Memory B cell (primary cell): ENCODE measurements around the gene TTLL10.
"Not testable (repeated sequence)": the region's sequence is repeated elsewhere in the genome, so short reads cannot be mapped to it uniquely, and the experiment has no call there.

Experiments
- ATAC-seq: fragments of 150-1000 bp; cut with Tn5 transposase; 2 replicates; pipeline ENCODE4 v1.10.0; 2021; ENCODE audit warnings: low read depth, mild to moderate bottlenecking, moderate library complexity
- DNase-seq, 2 donors: peaks; one replicate each; pipeline ENCODE4 v3.0.0; 2022; ENCODE audit warnings: low spot score in 2 of 2
- H3K27ac Mint-ChIP-seq: one replicate; pipeline ENCODE4 v1.8.0; 2022; ENCODE audit warnings: mild to moderate bottlenecking, moderate library complexity, mixed read lengths
- H3K27me3 Mint-ChIP-seq: one replicate; pipeline ENCODE4 v1.8.0; 2022; ENCODE audit warnings: mixed read lengths
- H3K36me3 Mint-ChIP-seq: one replicate; pipeline ENCODE4 v1.8.0; 2022; ENCODE audit warnings: mild to moderate bottlenecking, mixed read lengths
- H3K4me1 Mint-ChIP-seq: one replicate; pipeline ENCODE4 v1.8.0; 2022; ENCODE audit warnings: mixed read lengths
- H3K4me3 Mint-ChIP-seq: one replicate; pipeline ENCODE4 v1.8.0; 2022; ENCODE audit warnings: mild to moderate bottlenecking, moderate library complexity, mixed read lengths
- H3K9me3 Mint-ChIP-seq: one replicate; pipeline ENCODE4 v1.8.0; 2022; ENCODE audit warnings: mixed read lengths

The TTLL10 gene

GRCh38 chr1:1167841-1168450 lies 5.7 kb upstream of the TTLL10 start:
- Mint-ChIP-seq H3K36me3 (no peaks in the 10 kb centered on the region), H3K4me3 (no peak overlapping the region), H3K27ac (no peak overlapping the region), H3K27me3 (peaks cover 2% of the 10 kb centered on the region), H3K4me1 (peaks cover 22% of the 10 kb centered on the region), H3K9me3 (no peaks in the 10 kb centered on the region)
- ATAC-seq (no peak), DNase-seq (no peak)

- no peak for ATAC-seq
- peaks cover 2% of the 10 kb centered on the region for H3K27me3 Mint-ChIP-seq
- no peaks in the 10 kb centered on the region for H3K9me3 Mint-ChIP-seq
- H3K4me3 Mint-ChIP-seq: no peak overlapping the region
- DNase-seq: no peak
- no peak overlapping the region for H3K27ac Mint-ChIP-seq
- H3K4me1 Mint-ChIP-seq: peaks cover 24% of the 10 kb centered on the region
- no peaks in the 10 kb centered on the region for H3K36me3 Mint-ChIP-seq
Observed at GRCh38 chr1:1168451-1169411, 4.9 kb upstream of the TTLL10 start.

DNA sequence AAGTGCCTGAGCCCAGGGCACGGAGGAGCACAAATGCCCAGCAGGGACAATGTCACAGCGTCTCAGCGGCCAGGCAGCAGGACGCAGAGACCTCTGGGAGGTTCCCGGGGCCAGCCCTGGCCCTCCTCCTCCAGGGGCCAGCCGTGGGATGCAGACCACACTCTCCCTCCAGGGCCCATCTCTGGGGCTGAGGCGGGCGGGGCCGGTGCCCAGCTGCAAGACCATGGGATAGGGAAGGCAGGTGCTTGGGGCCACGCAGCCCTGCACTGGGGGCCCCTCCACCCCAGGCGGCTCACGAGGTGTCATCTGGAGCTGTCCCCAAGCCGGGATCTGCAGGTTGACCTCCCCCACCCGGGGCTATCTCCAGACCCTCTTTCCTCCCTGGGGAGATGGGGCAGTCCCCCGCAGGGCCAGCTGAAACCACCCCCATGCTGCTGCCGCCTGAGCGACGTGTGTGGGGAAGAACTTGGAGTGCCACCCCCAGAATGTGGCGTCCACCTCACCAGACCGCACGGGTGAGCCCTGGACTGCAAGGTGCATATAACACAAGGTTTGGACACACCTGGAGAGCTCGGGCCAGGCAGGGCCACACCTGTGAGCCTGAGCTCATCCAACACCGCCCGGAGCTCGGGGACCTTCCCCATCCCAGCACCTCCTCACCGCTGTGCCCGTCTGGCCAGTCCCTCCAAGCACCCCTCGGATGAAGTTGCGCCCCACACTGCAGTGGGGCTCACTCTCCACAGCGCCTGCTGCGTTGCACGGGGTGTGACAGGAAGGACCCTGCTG lies 4.1 kb upstream of the TTLL10 start:
- Mint-ChIP-seq H3K36me3 (no peaks in the 10 kb centered on the region), H3K4me3 (peak overlapping the region; percentile 68), H3K9me3 (no peaks in the 10 kb centered on the region), H3K27me3 (peaks cover 2% of the 10 kb centered on the region), H3K4me1 (peaks cover 24% of the 10 kb centered on the region), H3K27ac (no peak overlapping the region)
- ATAC-seq (no peak), DNase-seq (no peak)

GRCh38 chr1:1170215-1171091 lies 3.2 kb upstream of the TTLL10 start:
- DNase-seq (no peak), ATAC-seq (no peak)
- Mint-ChIP-seq H3K4me1 (peaks cover 27% of the 10 kb centered on the region), H3K27me3 (peaks cover 3% of the 10 kb centered on the region), H3K4me3 (peak overlapping the region; percentile 68), H3K27ac (no peak overlapping the region), H3K9me3 (no peaks in the 10 kb centered on the region), H3K36me3 (no peaks in the 10 kb centered on the region)

DNA sequence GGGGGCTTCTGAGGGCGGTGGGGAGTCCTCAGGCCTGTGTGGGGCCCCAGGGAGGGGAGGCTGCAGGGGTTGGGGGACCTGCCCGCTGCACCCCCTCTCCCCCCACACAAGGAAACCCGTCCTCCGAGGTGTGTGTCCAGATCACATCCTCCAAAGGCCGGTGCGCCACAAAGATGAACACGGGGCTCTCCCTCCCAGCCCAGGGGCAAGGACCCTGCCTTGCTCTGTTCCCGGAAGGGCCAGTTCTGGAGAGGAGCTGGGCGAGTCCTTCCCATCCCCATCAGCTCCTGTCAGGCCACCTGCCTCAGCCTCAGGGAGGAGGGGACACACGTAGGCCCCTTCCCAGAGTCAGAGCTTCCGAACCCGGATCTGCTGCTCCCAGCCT lies 2.5 kb upstream of the TTLL10 start:
- Mint-ChIP-seq H3K9me3 (no peaks in the 10 kb centered on the region), H3K27ac (peak overlapping the region; percentile 94), H3K4me3 (peak overlapping the region; percentile 74), H3K27me3 (peaks cover 5% of the 10 kb centered on the region), H3K36me3 (no peaks in the 10 kb centered on the region), H3K4me1 (peaks cover 31% of the 10 kb centered on the region)
- DNase-seq (no peak), ATAC-seq (no peak)

- Mint-ChIP-seq H3K4me3 (peak overlapping the region; percentile 74), H3K36me3 (peaks cover under 1% of the 10 kb centered on the region), H3K27ac (peak overlapping the region; percentile 94), H3K27me3 (peaks cover 6% of the 10 kb centered on the region), H3K9me3 (no peaks in the 10 kb centered on the region), H3K4me1 (peaks cover 33% of the 10 kb centered on the region)
- ATAC-seq: peak; percentile 85
- peak; percentile 80 to 89 for DNase-seq
Observed at GRCh38 chr1:1171546-1172340, 1.9 kb upstream of the TTLL10 start.

- Mint-ChIP-seq H3K27ac (peak overlapping the region; percentile 53), H3K36me3 (peaks cover 4% of the 10 kb centered on the region), H3K9me3 (no peaks in the 10 kb centered on the region), H3K4me1 (peaks cover 35% of the 10 kb centered on the region), H3K4me3 (peak overlapping the region; percentile 43), H3K27me3 (peaks cover 10% of the 10 kb centered on the region)
- ATAC-seq (no peak), DNase-seq (no peak)
Observed at GRCh38 chr1:1173061-1173792, 453 bp upstream of the TTLL10 start.

- no peak for ATAC-seq
- H3K9me3 Mint-ChIP-seq: no peaks in the 10 kb centered on the region
- H3K36me3 Mint-ChIP-seq: peaks cover 4% of the 10 kb centered on the region
- no peak for DNase-seq
- H3K4me1 Mint-ChIP-seq: peaks cover 30% of the 10 kb centered on the region
- no peak overlapping the region for H3K27ac Mint-ChIP-seq
- peaks cover 10% of the 10 kb centered on the region for H3K27me3 Mint-ChIP-seq
- no peak overlapping the region for H3K4me3 Mint-ChIP-seq
Observed at GRCh38 chr1:1175221-1176062, 1.8 kb downstream of the TTLL10 start.

DNA sequence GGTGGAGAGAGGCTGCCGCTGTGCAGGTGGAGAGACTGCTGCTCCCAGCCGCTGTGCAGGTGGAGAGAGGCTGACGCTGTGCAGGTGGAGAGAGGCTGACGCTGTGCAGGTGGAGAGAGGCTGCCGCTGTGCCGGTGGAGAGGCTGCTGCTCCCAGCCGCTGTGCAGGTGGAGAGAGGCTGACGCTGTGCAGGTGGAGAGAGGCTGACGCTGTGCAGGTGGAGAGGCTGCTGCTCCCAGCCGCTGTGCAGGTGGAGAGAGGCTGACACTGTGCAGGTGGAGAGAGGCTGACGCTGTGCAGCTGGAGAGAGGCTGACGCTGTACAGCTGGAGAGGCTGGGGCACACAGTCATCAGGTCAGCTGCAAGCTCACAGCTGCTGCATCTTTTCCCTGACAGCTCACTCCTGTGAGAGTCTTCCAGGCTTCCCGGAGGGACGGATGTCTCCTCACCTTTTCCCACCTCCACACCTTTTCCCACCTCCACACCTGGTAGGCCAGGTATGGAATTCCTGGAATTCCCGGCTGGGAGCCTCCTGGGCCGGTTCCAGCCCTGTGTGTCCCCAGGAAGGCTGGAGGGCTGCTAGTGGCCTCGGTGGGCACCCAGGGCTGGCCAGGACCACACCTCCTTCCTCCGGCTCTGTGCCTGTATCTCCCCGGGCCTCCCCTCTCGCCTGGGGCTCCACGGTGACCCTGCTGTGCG lies 2.5 kb downstream of the TTLL10 start:
- not testable (repeated sequence) for DNase-seq, H3K36me3 Mint-ChIP-seq, H3K9me3 Mint-ChIP-seq, H3K27ac Mint-ChIP-seq, H3K4me3 Mint-ChIP-seq, ATAC-seq
- H3K4me1 Mint-ChIP-seq: peaks cover 29% of the 10 kb centered on the region
- H3K27me3 Mint-ChIP-seq: peaks cover 13% of the 10 kb centered on the region

GRCh38 chr1:1176931-1177330 lies 3.3 kb downstream of the TTLL10 start:
- no peak overlapping the region for H3K27ac Mint-ChIP-seq
- no peaks in the 10 kb centered on the region for H3K9me3 Mint-ChIP-seq
- peaks cover 29% of the 10 kb centered on the region for H3K4me1 Mint-ChIP-seq
- H3K36me3 Mint-ChIP-seq: peaks cover 4% of the 10 kb centered on the region
- peaks cover 19% of the 10 kb centered on the region for H3K27me3 Mint-ChIP-seq
- no peak for DNase-seq
- no peak overlapping the region for H3K4me3 Mint-ChIP-seq
- no peak for ATAC-seq

DNA sequence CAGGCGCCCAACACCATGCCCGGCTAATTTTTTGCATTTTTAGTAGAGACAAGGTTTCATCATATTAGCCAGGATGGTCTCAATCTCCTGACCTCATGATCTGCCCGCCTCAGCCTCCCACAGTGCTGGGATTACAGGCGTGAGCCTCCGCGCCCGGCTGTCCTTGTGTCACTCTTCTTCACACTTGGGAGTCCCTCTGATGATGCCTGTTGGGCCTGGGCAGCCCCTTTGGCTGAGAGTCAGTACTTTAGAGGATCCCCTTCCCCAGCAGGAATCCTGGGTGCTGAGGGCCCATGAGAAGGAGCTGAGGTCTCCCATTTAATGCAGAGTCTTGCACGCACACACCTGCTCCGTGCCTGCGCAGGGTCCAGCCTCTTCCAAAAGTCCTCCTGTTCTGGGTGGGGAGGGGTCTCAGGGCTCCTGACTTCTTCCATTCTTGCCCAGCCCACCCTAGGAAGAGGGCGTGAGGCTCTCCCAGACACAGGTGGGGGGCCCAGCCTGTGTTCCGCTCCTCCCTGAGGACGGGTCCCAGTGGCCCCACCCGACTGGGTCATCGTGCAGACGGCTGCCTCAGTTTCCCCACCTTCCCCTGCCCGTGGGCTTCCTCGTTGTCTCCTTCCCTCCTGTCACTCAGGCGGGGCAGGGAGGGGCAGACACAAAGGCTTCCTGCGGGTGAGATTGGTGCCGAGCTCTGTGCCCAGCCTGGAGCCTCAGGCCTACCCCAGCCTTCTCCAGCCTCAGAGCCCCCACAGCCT lies 3.9 kb downstream of the TTLL10 start:
- Mint-ChIP-seq H3K4me1 (peaks cover 27% of the 10 kb centered on the region), H3K9me3 (no peaks in the 10 kb centered on the region), H3K36me3 (peaks cover 4% of the 10 kb centered on the region), H3K27ac (no peak overlapping the region), H3K4me3 (no peak overlapping the region), H3K27me3 (peaks cover 23% of the 10 kb centered on the region)
- DNase-seq (no peak), ATAC-seq (no peak)
